K562 (cell line): ENCODE results near the gene SAMD15. TPM values are rescaled to one million over a fixed set of nuclear protein-coding genes. Genes with fewer than 3 reads are reported as not detected.

Experiments
- ATAC-seq: fragments of 200-7000 bp; cut with Tn5 transposase; 3 replicates; pipeline ENCODE4 v1.9.1; 2020; ENCODE audit warnings: moderate library complexity
- BruUV-seq: library from RNA; stranded (reverse); fragments of 400-500 nt; replicated peaks from 2 replicates; lab custom pipeline; 2021; lab: Mats Ljungman, UMichigan
- CTCF ChIA-PET: fragments of 300-600 bp; formaldehyde crosslinking; extraction: SDS; loops from one replicate; lab custom pipeline; 2021; ENCODE audit warnings: low intra/inter-chr PET ratio; lab: Yijun Ruan, JAX
- POLR2A ChIA-PET: fragments of 300-600, 350-650 bp; sonication (Branson Sonifier 250); formaldehyde crosslinking; extraction: SDS; loops from one replicate; lab custom pipeline; 2021; ENCODE audit warnings: antibody characterized with exemption, inconsistent platforms; lab: Yijun Ruan, JAX
- DNase-seq, 4 experiments: peaks; one replicate each; pipeline versions ENCODE4 v3.0.0 to v3.0.0-alpha.2; 2011 to 2018; ENCODE audit warnings: low spot score in 3 of 4, mixed read lengths in 3 of 4; ENCODE audit errors: extremely low read depth in 1 of 4
- FAIRE-seq: peaks from 2 replicates; lab custom pipeline; 2011; peaks lifted over from hg19 to GRCh38; lab: Jason Lieb, UNC
- H2AFZ ChIP-seq: 2 replicates; pipeline ENCODE4 v1.6.0; 2011; ENCODE audit warnings: low read depth, low read length, control low read depth, inconsistent platforms
- H3K27ac ChIP-seq: fragments of 200-600 bp; 3 replicates; pipeline ENCODE4 v1.8.0; 2011; ENCODE audit warnings: low read depth, mild to moderate bottlenecking, control low read depth, inconsistent platforms, low read length, moderate library complexity, mixed read lengths; ENCODE audit errors: extremely low read depth
- H3K27me3 ChIP-seq, 2 experiments: fragments of 300-600 bp in 1 of 2; 2 replicates in 1 of 2; 3 replicates in 1 of 2; pipeline versions ENCODE4 v1.6.0 to v1.8.0; 2011; ENCODE audit warnings: inconsistent platforms in 2 of 2, low read length in 2 of 2, mild to moderate bottlenecking in 1 of 2, mixed read lengths in 1 of 2, moderate library complexity in 1 of 2; ENCODE audit not compliant: control insufficient read depth in 2 of 2, insufficient read depth in 2 of 2
- H3K36me3 ChIP-seq: fragments of 300-600 bp; 3 replicates; pipeline ENCODE4 v1.8.0; 2011; ENCODE audit warnings: mild to moderate bottlenecking, low read length, inconsistent platforms; ENCODE audit not compliant: control insufficient read depth, insufficient read depth
- H3K4me1 ChIP-seq, 2 experiments: fragments of 200-600 bp in 1 of 2; replicated peaks in 1 of 2; 2 replicates in 1 of 2; 3 replicates in 1 of 2; pipeline versions ENCODE4 v1.5.1 to v1.8.0; 2011; ENCODE audit warnings: inconsistent platforms in 2 of 2, low read length in 2 of 2, mild to moderate bottlenecking in 1 of 2, mixed read lengths in 1 of 2, moderate library complexity in 1 of 2; ENCODE audit not compliant: control insufficient read depth in 2 of 2, insufficient read depth in 2 of 2
- H3K4me2 ChIP-seq: 2 replicates; pipeline ENCODE4 v1.6.1; 2011; ENCODE audit warnings: low read length, control low read depth, inconsistent platforms, mixed read lengths; ENCODE audit not compliant: insufficient read depth
- H3K4me3 ChIP-seq: fragments of 200-600 bp; sonication (generic), shearing (Covaris generic); 2 replicates; pipeline ENCODE4 v1.5.1; 2016; ENCODE audit warnings: control low read depth, inconsistent platforms
- H3K79me2 ChIP-seq: fragments of 200-600 bp; 3 replicates; pipeline ENCODE4 v1.8.0; 2011; ENCODE audit warnings: low read length, inconsistent platforms; ENCODE audit not compliant: control insufficient read depth, insufficient read depth
- H3K9ac ChIP-seq, 2 experiments: 2 replicates each; pipeline versions ENCODE4 v1.6.0 to v1.6.1; 2011; ENCODE audit warnings: low read depth in 2 of 2, low read length in 2 of 2, control low read depth in 1 of 2, inconsistent platforms in 1 of 2, mild to moderate bottlenecking in 1 of 2, mixed read lengths in 1 of 2; ENCODE audit not compliant: insufficient read depth in 1 of 2
- H3K9me1 ChIP-seq: one replicate; pipeline ENCODE4 v1.6.0; 2011; ENCODE audit warnings: inconsistent platforms, mild to moderate bottlenecking, low read length, moderate library complexity; ENCODE audit not compliant: control insufficient read depth, insufficient read depth
- H3K9me3 ChIP-seq: replicated peaks from 2 replicates; pipeline ENCODE4 v1.5.1; 2011; ENCODE audit warnings: low read depth, low read length, inconsistent platforms; ENCODE audit not compliant: control insufficient read depth, insufficient read depth
- H4K20me1 ChIP-seq: replicated peaks from 2 replicates; pipeline ENCODE4 v1.6.1; 2011; ENCODE audit warnings: low read length, inconsistent platforms, mixed read lengths; ENCODE audit not compliant: control insufficient read depth, insufficient read depth
- ADNP ChIP-seq: fragments of 200-800 bp; sonication (Bioruptor generic); IDR thresholded peaks from 2 replicates; pipeline ENCODE4 v1.6.1; 2016; ENCODE audit warnings: missing genetic modification characterization, missing compliant biosample characterization
- DNMT1 ChIP-seq: fragments of 450-650 bp; IDR thresholded peaks from 2 replicates; pipeline ENCODE4 v1.6.1; 2016; ENCODE audit warnings: antibody characterized with exemption, mild to moderate bottlenecking
- EWSR1 ChIP-seq: fragments of 450-650 bp; IDR thresholded peaks from 2 replicates; pipeline ENCODE4 v1.6.1; 2018; ENCODE audit warnings: borderline replicate concordance, mild to moderate bottlenecking, low read depth, moderate library complexity; ENCODE audit not compliant: partially characterized antibody
- GABPB2 ChIP-seq: fragments of 250-450 bp; sonication (Bioruptor Pico); conservative IDR thresholded peaks from 2 replicates; pipeline ENCODE4 v1.5.1; 2021; ENCODE audit warnings: mild to moderate bottlenecking
- GATAD2A ChIP-seq: fragments of 450-650 bp; IDR thresholded peaks from 2 replicates; pipeline ENCODE4 v1.6.1; 2017
- HCFC1 ChIP-seq: IDR thresholded peaks from 2 replicates; pipeline ENCODE4 v1.6.1; 2012; ENCODE audit warnings: low read depth, low read length, improper control_type of control experiment
- MAFK ChIP-seq: IDR thresholded peaks from 2 replicates; pipeline ENCODE4 v1.6.1; 2011; ENCODE audit warnings: low read length, improper control_type of control experiment
- NFE2 ChIP-seq: IDR thresholded peaks from 2 replicates; pipeline ENCODE4 v1.6.1; 2014; ENCODE audit warnings: antibody characterized with exemption, low read depth
- NUFIP1 ChIP-seq: fragments of 450-650 bp; IDR thresholded peaks from 2 replicates; pipeline ENCODE4 v1.6.1; 2018; ENCODE audit not compliant: partially characterized antibody
- PRMT5 ChIP-seq: sonication (generic); formaldehyde crosslinking; IDR thresholded peaks from 2 replicates; pipeline ENCODE4 v1.5.0; 2020; ENCODE audit warnings: missing genetic modification reagents
- RREB1 ChIP-seq: fragments of 250-450 bp; sonication (Bioruptor Pico); IDR thresholded peaks from 2 replicates; pipeline ENCODE4 v1.4.0; 2020
- TOE1 ChIP-seq, 2 experiments: fragments of 450-650 bp in 1 of 2; sonication (generic) in 1 of 2; formaldehyde crosslinking in 1 of 2; IDR thresholded peaks; 2 replicates each; pipeline versions ENCODE4 v1.7.1 to v1.8.0; 2016 to 2022; ENCODE audit warnings: borderline replicate concordance in 2 of 2, mild to moderate bottlenecking in 2 of 2, antibody characterized with exemption in 1 of 2, inconsistent platforms in 1 of 2, low read depth in 1 of 2, missing genetic modification reagents in 1 of 2, moderate library complexity in 1 of 2
- U2AF1 ChIP-seq: fragments of 200-400 bp; formaldehyde crosslinking; optimal IDR thresholded peaks from 2 replicates; pipeline ENCODE3; 2017; ENCODE audit warnings: mild to moderate bottlenecking, low read depth, low read length, moderate library complexity
- ZBTB8A ChIP-seq: fragments of 450-650 bp; IDR thresholded peaks from 2 replicates; pipeline ENCODE4 v1.6.1; 2018; ENCODE audit warnings: mild to moderate bottlenecking, moderate library complexity; ENCODE audit not compliant: partially characterized antibody
- WGBS: fragments of 100-300 bp; shearing (Covaris generic); methylation state at CpG from one replicate; pipeline ENCODE4 v1.1.6; 2016; ENCODE audit warnings: low coverage, mixed read lengths; ENCODE audit not compliant: insufficient coverage; ENCODE audit errors: missing lambda C conversion rate; 5-methylcytosine and 5-hydroxymethylcytosine counted together
- in situ Hi-C: fragments of 300-500 bp; cut with MboI; formaldehyde crosslinking; loops from 4 replicates; pipeline ENCODE4 v1.15.0; 2018; ENCODE audit warnings: inconsistent platforms, mixed read lengths
- intact Hi-C: fragments of 100-400 bp; cut with micrococcal nuclease; formaldehyde crosslinking; loops from 2 replicates; pipeline ENCODE4 v1.14.2; 2022
- polyA plus RNA-seq, 8 experiments: library from polyadenylated mRNA; depleted of rRNA in 4 of 8; stranded (reverse) in 5 of 8; unstranded in 3 of 8; fragments of >200 nt; fragmentation: Nextera tagmentation in 2 of 8; fragmentation: Illumina TruSeq in 1 of 8; extraction: Ambion mirVana in 2 of 8; extraction: Trizol in 1 of 8; gene quantifications; 2 replicates each; pipeline versions ENCODE4 v1.2.1 to v1.2.3, GENCODE V29; 2011 to 2014; ENCODE audit warnings: inconsistent platforms in 1 of 8, missing spikeins in 1 of 8
- total RNA-seq, 7 experiments: library from RNA; depleted of rRNA in 6 of 7; stranded (reverse); fragments of >200 nt in 6 of 7; fragmentation: Illumina TruSeq in 2 of 7; extraction: Trizol in 2 of 7; gene quantifications; 2 replicates each; pipeline versions ENCODE4 v1.2.1 to v1.2.3, GENCODE V29; 2011 to 2021; ENCODE audit warnings: low replicate concordance in 1 of 7
- TF ChIP-seq, protein P1 (sequence below): fragments of 450-650 bp; IDR thresholded peaks from 2 replicates; pipeline ENCODE4 v1.6.1; 2016; ENCODE audit warnings: borderline replicate concordance

SAMD15 gene
- total and polyA plus RNA-seq, 9 of the 15 experiments (the other 6 are each of a cell fraction or from before 2014, with no cell fraction given) = 0.18 to 0.54 (median 0.25) TPM

GRCh38 chr14:77344377-77344996 is 32.7 kb upstream of the SAMD15 start:
- H3K4me1 ChIP-seq = peaks cover 0 to 13% of the 10 kb centered on the region in 2 experiments; a peak in 3 of 5 replicates
- no peak overlapping the region for H3K9ac ChIP-seq
- no peaks in the 10 kb centered on the region for H4K20me1 ChIP-seq
- ChIA-PET CTCF (no interaction called here), POLR2A (interaction anchor here (1.7 kb wide), 1 partner anchor 11 kb away, joined by 3 read pairs; no protein-coding TSS in a partner anchor)
- H3K27ac ChIP-seq = no peak overlapping the region
- H3K9me3 ChIP-seq = no peaks in the 10 kb centered on the region
- no peak for ATAC-seq
- no TSS peak for BruUV-seq
- intact Hi-C loops = no loop called here
- H3K27me3 ChIP-seq = no peaks in the 10 kb centered on the region
- no peak for FAIRE-seq
- no peak overlapping the region for H2AFZ ChIP-seq
- H3K4me3 ChIP-seq = no peak overlapping the region
- no peaks in the 10 kb centered on the region for H3K79me2 ChIP-seq
- WGBS = 69% methylated on average over 3 of the region's 3 CpGs
- H3K9me1 ChIP-seq = no peaks in the 10 kb centered on the region
- peaks cover 31% of the 10 kb centered on the region; the same call in 2 of the 3 replicates for H3K36me3 ChIP-seq
- DNase-seq = no peak
- in situ Hi-C loops = no loop called here
- no peak overlapping the region for H3K4me2 ChIP-seq
- no peak for TF ChIP-seq DNMT1
- TF ChIP-seq ADNP (tag) = no peak
- TF ChIP-seq ZBTB8A = no peak
- TF ChIP-seq EWSR1 = no peak
- TF ChIP-seq NUFIP1 = no peak
- no peak for TF ChIP-seq MAFK
- no peak for TF ChIP-seq GATAD2A
- no peak for TF ChIP-seq TOE1 (IDR thresholded peaks at IDR 0.05; ENCODE audit: borderline replicate concordance)
- TF ChIP-seq TOE1 (CRISPR knock-in tag; IDR thresholded peaks at IDR 0.05; ENCODE audit: borderline replicate concordance, low read depth) = no peak
- no peak for TF ChIP-seq HCFC1
- TF ChIP-seq PRMT5 (CRISPR knock-in tag) = no peak
- no peak for TF ChIP-seq GABPB2 (CRISPR knock-in tag)
- TF ChIP-seq NFE2 = no peak
- no peak for TF ChIP-seq RREB1 (CRISPR knock-in tag)
- TF ChIP-seq, protein P1, sequence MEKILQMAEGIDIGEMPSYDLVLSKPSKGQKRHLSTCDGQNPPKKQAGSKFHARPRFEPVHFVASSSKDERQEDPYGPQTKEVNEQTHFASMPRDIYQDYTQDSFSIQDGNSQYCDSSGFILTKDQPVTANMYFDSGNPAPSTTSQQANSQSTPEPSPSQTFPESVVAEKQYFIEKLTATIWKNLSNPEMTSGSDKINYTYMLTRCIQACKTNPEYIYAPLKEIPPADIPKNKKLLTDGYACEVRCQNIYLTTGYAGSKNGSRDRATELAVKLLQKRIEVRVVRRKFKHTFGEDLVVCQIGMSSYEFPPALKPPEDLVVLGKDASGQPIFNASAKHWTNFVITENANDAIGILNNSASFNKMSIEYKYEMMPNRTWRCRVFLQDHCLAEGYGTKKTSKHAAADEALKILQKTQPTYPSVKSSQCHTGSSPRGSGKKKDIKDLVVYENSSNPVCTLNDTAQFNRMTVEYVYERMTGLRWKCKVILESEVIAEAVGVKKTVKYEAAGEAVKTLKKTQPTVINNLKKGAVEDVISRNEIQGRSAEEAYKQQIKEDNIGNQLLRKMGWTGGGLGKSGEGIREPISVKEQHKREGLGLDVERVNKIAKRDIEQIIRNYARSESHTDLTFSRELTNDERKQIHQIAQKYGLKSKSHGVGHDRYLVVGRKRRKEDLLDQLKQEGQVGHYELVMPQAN = no peak
- no peak for TF ChIP-seq U2AF1
